ENCODE results near the gene BCAR1.
"Not testable (repeated sequence)": the region's sequence is repeated elsewhere in the genome, so short reads cannot be mapped to it uniquely, and the experiment has no call there.

Gene BCAR1

DNA sequence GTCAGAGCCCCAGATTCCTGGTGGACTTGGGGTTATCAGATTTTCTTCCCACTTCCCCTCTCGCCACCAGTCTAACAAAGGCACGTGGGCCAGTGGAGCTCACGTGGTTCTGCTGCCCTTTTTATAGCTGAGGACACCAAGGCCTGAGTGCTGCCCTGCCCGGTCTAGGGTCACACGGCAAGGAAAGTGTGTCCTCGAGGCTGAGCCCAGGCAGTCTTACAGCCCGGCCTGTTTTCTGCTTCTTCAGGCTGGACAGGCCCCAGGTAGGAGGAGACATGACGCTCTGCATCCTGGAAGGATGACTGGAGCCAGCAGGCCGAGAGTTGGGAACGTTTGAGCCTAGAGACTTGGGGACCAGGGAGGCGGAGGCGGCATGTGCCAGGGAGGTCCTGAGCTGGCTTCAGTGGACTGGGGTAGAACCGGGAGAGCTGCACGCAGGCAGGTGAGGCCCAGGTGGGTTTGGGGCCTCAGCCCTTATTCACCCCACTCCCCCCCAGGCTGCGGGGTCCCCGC lies 29.1 kb downstream of the BCAR1 start:
- DNase-seq = no peak

DNA sequence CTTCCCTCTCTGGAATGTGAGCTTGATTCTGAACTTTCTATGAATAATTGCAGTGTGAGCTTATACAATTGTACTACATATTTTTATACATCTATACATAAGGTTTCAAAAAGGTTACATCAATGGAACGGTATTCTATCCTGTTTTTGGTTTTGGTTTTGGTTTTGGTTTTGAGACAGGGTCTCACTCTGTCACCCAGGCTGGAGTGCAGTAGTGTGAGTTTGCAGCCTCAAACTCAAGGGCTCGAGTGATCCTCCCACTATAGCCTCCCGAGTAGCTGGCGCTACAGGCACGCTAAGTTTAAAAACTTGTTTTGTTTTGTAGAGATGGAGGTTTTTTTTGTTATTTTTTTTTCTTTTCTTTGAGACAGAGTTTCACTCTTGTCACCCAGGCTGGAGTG lies 31.6 kb downstream of the BCAR1 start:
- no peak for DNase-seq

DNA sequence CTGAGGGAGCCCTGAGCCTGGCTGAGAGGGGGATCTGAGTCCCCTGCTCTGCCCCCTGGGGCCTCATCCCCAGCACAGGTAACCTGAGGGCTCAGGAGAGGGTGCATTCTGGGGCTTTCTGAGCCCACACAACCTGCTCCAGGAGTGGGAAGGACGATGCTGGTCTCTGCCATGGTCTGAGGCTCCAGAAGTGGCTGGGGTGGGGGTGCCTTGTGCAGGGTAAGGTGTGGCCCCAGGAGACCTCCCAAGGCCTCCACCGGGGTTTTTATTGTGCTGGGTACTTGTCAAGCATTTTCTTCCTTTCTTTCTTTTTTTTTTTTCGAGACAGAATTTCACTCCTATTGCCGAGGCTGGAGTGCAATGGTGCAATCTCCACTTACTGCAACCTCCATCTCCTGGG lies 32.3 kb downstream of the BCAR1 start:
- no peak for DNase-seq

DNA sequence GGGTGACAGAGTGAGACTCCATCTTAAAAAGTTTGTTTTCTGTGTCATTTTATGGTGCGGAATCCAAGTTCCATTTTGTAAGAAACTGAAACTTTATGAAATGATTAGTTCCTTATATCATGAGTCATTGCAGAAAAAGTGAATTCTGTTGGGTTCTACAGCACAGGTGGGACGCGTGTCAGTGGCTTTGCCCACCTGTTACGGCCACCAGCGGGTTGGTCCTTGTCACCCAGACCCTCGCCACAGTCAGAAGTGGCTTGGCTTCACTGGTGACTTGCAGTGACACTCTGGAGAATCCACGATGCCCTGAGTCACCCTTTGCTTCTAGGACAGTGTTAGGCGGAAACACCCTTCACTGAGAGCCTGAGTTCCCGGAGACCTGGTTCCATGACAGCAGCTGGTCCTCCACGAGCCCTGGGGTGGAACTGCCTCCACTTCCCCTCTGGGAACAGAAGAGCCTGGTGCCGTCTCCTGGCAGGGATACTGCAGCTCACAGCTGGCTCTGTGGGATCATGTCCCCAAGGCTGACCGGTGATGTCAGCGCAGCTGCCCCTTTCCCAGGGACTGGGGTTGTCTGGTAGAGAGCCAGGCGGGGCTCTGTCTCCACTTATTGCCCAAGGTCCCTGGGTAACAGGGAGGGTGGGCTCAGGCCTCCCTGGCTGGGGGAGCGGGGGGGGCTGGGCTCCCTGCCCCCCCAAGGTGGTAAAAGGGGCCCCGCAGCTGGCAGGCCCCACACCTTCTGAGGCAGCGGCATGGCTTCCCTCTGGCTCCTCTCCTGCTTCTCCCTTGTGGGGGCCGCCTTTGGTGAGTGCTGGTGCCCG lies 33.0 kb downstream of the BCAR1 start, which contains the start of gene CTRB1:
CTRB1 (plus strand) TSS at position 733 of the 821 bp plus-strand sequence; CDS start at position 753, 20 bp downstream.
- DNase-seq = no peak

DNA sequence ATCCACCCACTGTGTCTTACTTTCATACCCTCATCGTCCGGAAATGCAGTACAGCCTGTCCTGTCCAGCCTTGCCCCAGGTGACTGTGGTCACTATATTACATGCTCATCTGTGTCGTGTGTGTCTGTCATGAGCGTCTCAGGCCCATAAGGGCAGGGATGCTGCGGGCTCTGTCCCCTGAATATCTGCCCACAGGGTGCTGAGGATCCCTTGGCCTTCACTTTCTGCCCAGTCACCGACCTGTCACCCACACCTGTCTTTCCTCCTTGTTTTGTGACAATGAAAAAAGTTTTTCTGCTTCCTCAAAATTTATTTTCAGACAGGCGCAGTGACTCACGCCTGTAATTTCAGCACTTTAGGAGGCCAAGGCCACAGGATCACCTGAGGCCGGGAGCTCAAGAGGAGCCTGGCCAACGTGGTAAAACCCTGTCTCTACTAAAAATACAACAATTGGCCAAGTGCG lies 34.0 kb downstream of the BCAR1 start:
- no peak for DNase-seq

DNA sequence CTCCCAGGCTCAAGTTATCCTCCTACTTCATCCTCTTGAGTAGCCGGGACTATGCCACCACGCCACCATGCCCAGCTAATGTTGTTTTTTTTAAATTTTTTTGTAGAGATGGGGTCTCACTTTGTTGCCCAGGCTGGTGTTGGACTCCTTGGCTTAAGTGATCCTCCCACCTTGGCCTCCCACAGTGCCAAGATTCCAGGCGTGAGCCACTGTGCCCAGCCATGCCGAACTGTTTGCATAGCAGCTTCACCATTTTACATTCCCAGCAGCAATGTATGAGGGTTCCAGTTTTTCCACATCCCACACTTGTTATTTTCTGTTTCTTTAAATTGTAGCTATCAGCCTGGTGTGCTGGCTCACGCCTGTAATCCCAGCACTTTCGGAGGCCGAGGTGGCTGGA lies 34.8 kb downstream of the BCAR1 start:
- DNase-seq = no peak

DNA sequence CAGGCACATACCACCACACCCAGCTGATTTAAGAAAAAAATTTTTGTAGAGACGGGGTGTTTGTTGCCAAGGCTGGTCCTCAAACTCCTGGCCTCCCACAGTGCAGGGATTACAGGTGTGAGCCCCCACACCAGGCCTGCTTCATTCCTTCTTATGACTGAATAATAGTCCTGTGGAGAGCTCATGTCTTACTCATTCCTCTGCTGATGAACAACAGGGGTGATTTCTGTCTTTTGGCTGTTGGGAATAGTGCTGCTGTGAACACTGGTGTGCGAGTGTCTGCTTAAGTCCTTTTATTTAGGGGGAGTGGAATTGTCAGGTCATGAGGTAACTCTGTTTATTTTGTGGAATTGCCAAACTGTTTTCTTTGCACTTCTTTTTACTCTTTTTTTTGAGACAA lies 35.3 kb downstream of the BCAR1 start:
- DNase-seq = no peak

DNA sequence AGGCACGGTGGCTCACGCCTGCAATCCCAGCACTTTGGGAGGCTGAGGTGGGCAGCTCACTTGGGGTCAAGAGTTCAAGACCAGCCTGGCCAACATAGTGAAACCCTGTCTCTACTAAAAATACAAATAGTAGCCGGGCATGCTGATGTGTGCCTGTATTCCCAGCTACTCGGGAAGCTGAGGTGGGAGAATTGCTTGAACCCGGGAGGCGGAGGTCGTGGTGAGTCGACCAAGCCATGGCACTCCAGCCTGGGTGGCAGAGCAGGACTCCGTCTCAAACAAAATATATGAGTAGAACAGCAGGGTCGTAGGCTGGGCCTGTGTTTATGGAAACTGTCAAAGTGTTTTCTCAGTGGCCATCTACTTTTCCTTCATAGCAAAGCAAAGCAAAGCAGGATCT lies 40.1 kb downstream of the BCAR1 start:
- DNase-seq = not testable (repeated sequence)

DNA sequence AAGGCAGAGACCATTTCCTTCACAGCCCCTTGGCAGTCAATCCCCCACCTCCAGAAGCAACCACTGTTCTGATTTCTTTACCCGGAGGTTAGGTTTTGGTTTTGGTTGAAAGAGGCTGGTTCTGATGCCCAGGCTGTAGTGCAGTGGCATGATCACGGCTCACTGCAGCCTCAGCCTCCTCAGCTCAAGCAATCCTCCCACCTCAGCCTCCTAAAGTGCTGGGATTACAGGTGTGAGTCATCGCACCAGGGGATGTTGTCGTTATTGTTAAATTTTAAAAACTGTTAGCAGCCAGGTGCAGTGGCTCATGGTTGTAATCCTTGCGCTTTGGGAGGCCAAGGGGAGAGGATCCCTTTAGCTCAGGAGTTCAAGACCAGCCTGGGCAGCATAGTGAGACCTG lies 41.5 kb downstream of the BCAR1 start:
- no peak for DNase-seq

DNA sequence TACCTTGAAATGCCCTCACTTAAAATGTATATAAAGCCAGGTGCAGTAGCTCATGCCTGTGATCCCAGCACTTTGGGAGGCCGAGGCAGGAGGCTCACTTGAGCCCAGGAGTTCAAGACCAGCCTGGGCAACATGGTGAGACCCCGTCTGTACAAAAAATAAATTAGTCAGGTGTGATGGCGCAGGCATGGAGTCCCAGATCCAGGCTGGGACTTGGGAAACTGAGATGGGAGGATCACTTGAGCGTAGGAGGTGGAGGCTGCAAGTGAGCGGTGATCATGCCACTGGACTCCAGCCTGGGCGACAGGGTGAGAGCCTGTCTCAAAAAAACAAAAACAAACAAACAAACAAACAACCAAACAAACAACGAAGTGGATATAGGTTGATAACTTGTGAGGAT lies 41.9 kb downstream of the BCAR1 start:
- DNase-seq = not testable (repeated sequence)

DNA sequence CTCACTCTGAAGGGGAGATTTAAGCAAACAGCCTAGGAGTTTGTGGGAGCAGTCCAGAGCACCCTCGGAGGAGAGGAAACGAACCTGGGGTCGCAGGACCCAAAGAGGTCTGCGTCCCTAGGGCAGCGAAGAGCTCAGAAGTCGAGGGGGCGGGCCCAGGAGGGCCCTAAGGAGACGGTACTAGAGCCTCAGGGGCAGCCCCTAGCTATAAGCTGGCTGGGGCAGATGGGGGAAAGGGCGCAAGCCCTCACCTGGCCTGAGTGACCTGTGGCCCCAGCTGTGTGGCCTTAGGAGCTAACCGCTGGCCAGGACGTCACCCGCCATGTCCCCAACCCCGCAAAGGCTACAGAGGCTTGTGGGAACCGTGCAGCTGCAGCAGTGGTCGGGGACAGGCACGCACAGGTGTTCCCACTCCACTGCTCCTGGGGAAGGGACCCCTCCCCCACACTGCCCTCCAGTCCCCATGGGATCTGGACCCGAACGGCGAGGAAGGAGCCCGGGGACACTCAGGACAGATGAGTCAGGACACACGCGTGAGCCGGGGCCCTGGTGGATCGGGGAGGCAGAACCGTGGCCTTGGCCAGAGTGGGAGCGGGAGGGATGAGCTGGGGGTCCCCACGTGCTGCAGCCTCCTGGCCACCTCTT lies 42.4 kb downstream of the BCAR1 start:
- no peak for DNase-seq

DNA sequence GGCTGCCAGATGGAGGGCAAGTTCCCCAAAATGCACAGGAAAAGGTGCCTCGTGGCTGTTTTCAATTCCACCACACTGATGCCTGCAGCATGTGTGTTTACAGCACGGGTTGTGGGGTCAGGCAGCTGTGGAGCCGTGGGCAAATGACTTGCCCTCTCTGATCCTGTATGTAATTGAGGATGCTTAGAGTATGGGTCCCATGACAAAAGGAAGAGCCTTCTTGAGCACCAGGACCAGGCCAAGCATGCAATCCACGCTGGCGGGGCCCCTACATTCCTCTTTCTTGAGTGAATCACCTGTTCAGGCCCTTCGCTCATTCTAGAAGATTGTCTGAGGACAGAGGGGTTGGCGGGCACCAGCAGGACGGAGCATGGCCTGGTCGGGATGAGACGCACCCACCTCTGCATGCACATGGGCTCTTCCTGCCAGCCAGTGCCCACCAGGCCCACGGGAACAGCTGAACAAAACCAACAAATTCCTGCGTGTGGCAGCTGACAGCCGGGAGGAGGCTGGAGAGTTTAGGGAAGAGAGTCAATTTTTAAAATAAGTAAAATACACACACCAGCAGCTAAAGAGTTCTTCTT lies 43.1 kb downstream of the BCAR1 start:
- DNase-seq = no peak

DNA sequence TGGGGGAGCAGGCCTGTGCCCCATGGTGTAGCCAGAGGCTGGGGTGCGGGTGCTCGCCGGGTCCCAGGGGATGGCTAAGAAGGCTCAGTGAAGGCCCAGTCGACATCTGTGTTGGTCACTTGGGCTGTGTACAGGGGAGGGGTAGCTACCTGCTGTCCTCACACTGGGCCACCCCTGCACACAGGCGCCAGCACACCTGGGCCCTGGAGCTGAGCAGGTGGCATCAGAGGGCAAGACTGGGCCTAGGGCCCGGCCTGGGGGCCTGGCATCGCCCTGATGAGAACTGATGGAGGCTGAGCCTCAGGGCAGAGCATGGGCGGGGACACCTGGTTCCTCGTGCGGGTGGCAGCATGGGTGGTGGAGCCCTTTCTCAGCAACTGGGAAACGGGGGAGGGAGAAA lies 43.6 kb downstream of the BCAR1 start:
- DNase-seq = no peak

DNA sequence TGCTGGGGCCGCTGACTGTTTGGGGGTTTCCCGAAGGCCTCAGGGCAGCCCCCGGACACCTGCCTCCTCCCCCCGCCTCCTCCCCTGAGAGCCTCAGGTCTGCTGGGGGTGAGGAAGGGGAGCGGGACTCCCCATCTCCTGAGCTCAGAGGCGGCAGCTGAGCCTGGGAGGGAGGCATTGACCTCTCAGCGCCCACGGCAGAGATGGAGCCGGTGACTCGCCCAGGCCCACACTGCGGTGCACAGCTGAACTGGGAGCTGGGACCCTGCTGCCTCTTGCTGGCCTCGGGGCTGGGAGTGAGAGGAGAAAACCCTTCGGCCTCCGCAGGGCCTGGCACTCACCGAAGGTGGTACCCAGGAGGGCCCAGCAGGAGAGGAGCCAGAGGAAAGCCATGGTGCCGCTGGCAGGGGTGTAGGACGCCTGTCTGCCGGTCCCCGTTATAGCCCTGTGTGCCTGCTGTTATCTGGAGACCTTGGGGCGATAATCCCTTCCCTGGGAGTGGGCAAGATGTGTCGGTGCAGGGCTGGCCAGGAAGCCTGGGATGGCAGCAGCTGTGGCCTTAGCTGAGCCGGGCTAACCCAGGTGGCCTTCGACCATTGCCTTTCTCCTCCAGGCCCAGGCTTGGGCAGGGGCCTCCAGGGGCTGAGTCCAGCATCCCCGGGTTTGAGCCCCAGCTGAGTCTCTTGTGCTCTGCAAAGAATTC lies 44.5 kb downstream of the BCAR1 start, which contains the start of gene CTRB2:
CTRB2 (minus strand) TSS at position 413 of the 703 bp plus-strand sequence; CDS start at position 393, 20 bp downstream.
- DNase-seq = no peak

DNA sequence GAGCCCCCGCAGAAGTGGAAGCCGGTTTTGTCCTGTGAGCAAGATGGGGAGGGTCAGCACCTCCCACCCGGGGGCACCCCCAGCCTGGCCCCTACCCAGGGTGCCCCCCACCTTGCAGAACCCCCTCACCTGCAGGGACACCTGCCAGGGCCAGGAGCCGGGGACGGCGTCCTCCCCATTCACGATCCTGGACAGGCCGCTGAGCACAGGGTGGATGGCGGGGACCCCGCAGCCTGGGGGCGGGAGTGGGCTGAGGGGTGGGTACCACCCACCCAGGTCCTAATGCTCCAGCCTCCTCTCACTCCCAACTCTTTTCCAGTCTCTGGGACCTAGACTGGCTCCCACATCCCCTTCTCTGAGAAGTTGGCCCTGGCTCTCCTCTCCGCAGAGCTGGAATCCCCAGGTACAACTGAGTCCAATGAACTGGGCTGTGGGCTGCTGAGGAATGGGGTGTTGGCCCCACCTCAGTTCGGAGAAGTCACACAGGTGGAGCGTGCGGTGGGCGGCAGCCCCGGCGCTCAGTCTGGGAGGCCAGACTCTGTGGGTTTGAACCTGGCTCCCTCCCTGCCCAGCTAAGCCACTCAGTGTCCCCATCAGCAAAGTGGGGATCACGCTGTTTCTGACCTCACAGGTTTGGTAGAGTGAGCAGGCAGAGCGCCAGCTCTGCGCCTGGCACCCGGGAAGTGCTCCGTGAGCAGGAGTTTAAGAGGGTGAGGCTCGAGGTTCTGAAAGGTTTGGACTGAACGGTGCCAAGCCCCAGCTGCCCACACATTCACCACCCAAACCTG lies 45.3 kb downstream of the BCAR1 start:
- DNase-seq = not testable (repeated sequence)

DNA sequence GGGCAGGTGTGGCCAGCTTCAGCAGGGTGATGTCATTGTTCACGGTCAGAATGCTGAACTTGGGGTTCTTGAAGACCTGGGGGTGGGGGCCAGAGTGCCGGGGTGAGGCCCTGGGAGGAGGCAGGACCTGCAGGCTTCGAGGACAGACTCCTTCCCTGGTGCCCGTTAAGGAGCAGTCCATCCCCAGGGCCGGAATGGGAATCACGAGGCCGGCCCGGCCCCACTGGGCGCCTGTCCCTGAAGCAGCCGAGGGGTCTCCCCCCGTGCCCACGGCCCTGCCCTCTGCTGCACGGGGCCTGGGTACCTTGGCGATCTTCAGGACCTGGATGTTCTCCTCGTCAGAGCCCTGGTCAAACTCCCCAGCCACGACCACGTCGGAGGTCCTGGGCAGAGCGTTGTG lies 46.0 kb downstream of the BCAR1 start:
- DNase-seq = not testable (repeated sequence)

DNA sequence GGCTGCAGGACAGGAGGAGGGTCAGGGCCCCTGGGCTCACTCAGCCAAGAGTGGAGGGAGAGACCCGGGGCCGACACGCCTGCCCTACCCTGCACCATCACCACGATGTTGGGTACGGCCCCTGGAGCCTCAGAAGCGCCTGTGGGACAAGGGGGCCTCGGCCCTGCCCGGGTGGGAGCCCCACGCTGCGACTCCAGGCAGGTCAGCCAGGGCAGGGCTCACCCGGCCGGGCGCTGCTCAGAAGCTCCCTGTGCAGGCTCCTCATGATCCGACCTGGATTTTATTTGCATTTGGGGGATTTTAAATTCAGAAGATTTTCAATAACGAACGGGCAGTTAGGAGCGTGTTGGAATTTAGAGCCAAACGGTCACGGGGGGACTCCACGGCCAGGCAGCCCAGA lies 46.5 kb downstream of the BCAR1 start:
- DNase-seq = not testable (repeated sequence)

DNA sequence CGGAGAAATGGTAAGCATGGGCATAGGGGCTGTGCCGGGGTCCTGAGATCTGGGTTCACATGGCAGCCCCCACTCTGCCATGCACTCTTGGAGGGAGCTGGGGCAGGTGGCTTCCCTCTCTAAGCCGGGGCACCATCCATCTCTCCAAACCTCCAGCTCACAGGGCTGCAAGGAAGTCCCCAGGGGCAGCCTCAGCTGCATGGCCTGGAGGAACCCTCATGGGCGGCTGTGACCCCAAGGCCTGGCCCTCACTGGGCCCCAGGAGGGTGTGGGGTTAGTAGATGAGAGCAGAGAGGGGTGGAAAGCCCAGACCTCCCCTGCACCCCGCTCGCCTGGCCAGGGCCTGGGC lies 47.0 kb downstream of the BCAR1 start:
- DNase-seq = no peak

DNA sequence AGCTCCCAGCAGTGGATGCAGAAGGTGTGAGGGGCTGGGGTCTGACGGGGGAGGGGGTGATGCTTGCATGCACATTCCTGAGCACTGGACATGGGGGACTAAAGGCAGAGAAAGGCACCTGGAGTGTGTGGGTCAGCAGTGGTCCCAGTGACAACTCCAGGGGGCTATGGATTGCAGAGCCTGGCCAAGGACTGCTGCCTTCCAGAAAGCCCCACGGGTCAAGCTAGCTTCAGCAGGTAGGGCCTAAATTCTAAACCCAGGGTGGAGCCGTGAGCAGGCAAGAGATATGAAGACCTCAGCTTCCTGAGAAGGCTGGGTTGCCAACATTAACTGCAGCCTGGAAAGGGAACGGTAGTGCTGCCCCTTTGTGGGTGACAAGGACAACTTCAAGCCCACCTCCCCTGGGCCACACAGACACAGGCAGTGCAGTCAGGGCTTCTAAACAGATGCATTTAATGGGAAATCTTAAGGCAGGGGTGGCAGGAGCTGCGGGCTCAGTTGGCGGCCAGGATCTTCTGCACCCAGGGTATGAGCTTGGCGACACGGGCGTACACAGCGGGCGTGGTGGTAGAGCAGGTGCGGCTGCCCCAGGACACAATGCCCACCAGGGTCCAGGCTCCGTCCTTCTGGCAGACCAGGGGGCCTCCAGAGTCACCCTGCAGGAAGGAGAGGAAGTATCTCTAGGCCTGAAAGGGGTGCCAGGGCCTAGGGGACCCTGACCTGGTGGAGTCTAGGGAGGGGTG lies 47.6 kb downstream of the BCAR1 start:
- DNase-seq = no peak

DNA sequence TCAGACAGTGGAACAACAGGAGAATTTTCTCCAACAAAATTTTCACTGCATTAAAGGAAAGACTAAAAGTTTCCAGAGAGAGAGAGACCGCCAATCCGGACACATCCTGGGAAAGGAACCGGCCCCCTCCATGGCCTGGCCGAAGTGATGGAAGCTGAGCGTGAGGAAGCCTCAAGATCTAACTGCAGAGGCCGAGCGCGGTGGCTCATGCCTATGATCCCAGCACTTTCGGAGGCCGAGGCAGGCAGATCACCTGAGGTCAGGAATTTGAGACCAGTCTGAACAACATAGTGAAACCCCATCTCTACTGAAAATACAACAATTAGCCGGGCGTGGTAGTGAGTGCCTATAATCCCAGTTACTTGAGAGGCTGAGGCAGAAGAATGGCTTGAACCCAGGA lies 48.3 kb downstream of the BCAR1 start:
- DNase-seq = no peak

DNA sequence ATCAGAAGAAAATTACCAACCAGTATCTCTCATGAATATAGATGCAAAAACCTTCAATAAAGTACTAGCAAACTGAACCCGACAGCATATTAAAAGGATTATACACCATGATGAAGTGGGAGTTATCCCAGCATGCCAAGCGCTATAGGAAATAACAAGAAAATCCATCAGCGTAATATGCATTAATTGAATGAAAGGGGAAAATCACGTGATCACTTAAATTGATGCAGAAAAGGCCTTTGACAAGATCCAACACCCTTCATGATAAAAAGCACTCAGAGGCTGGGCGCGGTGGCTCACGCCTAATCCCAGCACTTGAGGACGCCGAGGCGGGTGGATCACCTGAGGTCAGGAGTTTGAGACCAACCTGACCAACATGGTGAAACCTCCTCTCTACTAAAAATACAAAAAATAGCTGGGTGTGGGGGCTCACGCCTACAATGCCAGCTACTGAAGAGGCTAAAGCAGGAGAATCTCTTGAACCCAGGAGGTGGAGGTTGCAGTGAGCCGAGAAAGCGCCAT lies 49.3 kb downstream of the BCAR1 start:
- no peak for DNase-seq

Measured in hematopoietic multipotent progenitor cell treated with erythropoietin and hydrocortisone succinate and interleukin-3 and kit ligand, for 6 days (in vitro differentiated cells).